HG03354 (cell line): ENCODE measurements around the gene FXYD7.
"Not testable (repeated sequence)": the region's sequence is repeated elsewhere in the genome, so short reads cannot be mapped to it uniquely, and the experiment has no call there.

Source experiments
- ATAC-seq: cut with Tn5 transposase; IDR thresholded peaks from one replicate; pipeline ENCODE4 v1.9.1; 2021; ENCODE audit warnings: mild to moderate bottlenecking; ENCODE audit not compliant: unreplicated experiment, poor library complexity, severe bottlenecking

FXYD7 gene

DNA sequence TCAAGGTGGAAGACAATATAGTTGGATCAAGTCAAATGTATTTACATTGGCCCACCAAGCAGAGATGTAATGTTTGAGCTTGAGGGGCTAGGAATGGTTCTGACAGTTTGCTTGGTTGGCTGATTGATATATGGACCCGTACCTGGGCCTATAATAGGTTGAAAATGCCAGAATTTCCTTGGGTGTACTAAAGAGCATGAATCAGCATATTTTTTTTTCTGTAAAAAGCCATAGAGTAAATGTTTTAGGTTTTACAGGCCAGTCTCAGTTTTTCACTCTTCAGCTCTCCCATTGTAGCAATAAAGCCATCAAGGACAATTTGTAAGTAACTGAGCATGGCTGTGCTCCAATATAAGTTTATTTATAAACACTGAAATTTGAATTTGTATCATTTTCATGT is 38.3 kb downstream of the FXYD7 start:
- no peak for ATAC-seq

DNA sequence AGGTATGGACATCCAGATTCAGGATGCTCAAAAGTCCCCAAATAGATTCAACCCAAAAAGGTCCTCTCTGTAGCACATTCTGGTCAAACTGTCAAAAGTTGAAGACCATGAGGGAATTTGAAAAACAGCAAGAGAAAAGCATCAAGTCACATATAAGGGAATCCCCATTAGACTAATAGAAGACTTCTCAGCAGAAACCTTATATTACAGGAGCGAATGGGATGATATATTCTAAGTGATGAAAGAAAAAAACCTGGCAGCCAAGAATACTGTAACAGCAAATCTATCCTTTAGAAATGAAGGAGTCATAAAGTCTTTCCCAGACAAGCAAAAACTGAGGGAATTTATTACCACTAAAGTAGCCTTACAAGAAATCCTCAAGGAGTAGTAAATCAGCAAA is 41.2 kb downstream of the FXYD7 start:
- ATAC-seq = no peak

DNA sequence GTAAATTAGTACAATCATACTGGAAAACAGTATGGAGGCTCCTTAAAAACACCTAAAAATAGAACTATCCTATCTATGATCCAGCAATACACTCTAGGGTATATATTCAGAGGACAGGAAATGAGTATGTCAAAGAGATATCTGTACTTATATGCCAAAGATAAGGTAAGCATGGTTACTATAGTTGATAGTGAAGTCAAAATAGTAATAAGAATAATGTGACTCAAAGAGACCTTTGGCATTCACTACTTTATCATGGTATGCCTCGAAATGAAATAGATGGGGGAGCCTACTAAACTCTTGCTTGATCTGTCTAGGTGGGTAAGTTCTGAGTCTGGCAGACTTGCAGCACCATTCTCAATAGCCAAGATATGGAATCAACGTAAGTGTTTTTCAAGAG is 41.8 kb downstream of the FXYD7 start:
- no peak for ATAC-seq

DNA sequence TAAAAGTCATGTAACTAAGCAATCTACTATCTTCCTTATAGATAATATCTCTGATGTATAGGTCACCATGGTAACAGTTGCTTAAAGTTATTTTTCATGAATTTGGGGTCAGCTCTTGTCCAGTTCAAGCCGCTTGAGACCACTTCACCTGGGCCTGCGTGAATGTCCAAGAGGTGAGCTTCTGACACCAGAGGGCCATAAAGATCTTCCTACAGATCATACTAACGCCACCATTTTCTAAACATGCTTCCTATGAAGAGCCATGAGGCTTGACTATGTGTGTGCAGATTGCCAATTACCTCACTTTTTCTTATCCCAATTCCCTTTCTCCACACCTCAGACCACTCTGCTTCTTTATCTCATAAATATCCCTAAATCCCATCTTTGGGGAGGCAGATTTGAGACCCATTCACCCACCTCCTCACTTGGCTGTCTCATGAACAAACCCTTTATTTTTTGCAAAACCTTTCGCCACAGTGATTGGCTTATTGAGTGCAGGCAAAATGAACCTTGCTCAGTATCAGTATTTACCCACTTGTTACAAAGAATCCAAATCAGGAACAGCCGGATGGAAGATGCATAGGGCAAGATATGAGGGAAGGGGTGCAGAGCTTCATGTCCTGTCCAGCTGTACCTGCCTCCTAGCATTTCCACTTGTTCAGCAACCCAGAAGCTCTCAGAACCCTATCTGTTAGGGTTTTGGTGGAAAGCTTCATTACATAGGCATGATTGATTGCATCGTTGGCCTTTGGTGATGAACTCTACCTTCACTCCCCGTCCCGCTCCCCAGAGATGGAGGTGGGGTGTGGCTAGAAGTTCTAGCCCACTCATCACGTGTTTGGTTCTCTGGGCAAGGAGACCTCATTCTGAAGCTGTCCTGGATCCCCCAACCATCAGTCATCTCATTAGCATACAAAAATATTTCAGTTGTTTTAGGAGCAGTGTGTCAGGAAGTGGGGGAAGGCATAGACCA is 51.2 kb downstream of the FXYD7 start:
- no peak for ATAC-seq

DNA sequence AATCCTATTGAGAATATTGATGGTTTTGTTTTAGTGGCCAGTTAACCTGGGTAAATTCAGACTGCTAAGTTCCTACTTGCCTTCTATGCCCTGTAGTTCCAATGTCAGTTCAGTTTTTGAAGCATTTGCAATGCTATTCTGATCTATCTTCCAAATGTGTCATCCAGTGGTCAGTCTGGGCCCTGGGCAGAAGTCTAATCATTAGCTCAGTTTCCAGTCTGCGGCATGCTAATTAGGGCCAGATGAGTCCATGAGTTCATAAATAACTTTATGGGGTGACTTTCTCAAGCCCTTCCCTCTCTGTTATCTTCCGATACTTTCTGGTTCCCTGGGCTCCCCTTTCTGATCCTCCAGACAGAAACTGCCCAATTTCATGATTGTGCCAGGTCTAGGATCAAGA is 52.8 kb downstream of the FXYD7 start:
- no peak for ATAC-seq

DNA sequence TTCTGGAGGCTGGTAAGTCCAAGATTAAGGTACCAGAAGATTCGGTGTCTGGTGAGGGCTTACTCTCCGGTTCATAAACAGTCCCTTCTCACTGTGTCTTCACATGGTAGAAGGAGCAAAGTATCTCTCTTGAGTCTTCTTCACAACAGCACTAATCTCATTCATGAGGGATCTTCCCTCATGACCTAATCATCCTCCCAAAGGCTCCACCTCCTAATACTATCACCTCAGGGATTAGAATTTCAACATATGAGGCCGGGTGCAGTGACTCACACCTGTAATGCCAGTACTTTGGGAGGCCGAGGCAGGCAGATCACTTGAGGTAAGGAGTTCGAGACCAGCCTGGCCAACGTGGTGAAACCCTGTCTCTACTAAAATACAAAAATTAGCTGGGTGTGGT is 53.8 kb downstream of the FXYD7 start:
- ATAC-seq = not testable (repeated sequence)

DNA sequence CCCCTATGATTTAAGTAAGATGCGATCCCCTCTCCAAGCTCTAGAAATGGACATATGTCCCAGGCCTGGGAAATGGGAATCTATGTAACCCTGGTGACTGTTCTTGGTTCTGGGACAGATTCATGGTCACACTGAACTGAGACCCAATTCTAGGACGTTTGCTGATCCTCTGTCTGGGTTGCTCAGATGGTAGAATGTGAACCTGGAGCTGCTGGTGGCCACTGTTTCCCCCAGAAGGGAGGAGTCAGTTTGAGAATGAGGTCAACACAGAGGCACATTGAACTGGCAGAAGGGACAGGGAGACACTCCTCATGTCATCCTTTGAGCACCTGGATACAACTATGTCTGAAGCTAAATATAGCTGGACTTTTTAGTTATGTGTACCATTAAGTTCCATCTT is 56.4 kb downstream of the FXYD7 start:
- ATAC-seq = no peak

DNA sequence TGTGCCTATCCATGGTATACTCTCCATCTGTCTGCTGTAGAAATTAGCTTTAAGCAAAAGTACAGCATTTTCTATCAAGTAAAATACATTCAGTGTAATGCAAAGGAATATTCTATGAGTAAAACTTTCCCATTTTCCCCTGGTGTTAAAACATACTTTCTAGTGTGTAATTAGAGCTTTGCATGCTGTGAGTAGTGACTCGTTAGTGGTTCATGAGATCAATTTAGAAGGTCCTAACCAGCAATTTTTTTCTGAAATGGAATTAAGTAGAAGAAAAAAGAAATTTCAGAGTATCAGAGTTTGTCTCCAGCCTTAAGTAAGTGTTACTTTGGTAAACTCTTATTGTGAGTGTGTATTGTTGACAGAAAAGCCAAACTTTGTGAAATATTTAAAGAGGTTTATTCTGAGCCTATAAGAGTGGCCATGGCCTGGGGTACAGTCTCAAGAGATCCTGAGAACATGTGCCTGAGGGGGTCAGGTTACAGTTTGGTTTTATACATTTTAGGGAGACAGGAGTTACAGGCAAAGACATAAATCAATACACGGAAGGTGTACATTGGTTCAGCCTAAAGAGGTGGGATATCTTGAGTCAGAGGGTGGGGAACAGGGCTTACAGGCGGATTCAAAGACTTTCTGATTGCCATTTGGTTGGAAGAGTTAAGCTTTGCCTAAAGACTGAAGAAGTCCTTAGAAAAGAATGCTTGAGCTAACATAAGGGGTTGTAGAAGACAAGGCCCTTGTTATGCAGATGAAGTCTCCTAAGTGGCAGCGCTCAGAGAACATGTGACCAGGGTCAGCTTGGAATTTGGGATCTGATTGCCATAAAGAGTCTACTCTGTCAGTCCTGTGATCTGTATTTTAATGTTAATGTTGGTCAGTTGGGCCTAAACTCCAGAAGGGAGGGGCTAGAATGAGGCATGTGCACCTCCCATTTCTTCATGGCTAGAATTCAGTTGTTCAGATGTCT is 60.0 kb downstream of the FXYD7 start:
- ATAC-seq = no peak
